Stimulated activated CD4-positive, alpha-beta T cell treated with anti-CD3 and anti-CD28 coated beads, Interleukin-2, amount 100 ng/mL, for 4 hours (primary cell): Measurements from ENCODE around the gene DUS1L.

ENCODE experiments used
- DNase-seq: peaks from one replicate; pipeline ENCODE4 v3.0.0-alpha.2; 2020; ENCODE audit warnings: low read depth

Gene DUS1L

GRCh38 chr17:82012640-82013295, 52.8 kb downstream of the DUS1L start:
- DNase-seq, result no peak

- DNase-seq, result no peak
Observed at GRCh38 chr17:82012261-82012639, 53.4 kb downstream of the DUS1L start.

- no peak for DNase-seq
Observed at GRCh38 chr17:82011617-82012187, 53.9 kb downstream of the DUS1L start.

- no peak for DNase-seq
Observed at GRCh38 chr17:82010575-82011525, 54.8 kb downstream of the DUS1L start.

GRCh38 chr17:82009413-82009812, 56.2 kb downstream of the DUS1L start:
- no peak for DNase-seq

GRCh38 chr17:82008941-82009405, 56.6 kb downstream of the DUS1L start:
- no peak for DNase-seq

- no peak for DNase-seq
Observed at GRCh38 chr17:82008258-82008940, 57.2 kb downstream of the DUS1L start.
